ENCODE data around the gene ZNF438. TPM values are rescaled to one million over a fixed set of nuclear protein-coding genes. Genes with fewer than 3 reads are reported as not detected.

Gene ZNF438
- total RNA-seq, 1 donor from 2014 or later, result 1.3 TPM

DNA sequence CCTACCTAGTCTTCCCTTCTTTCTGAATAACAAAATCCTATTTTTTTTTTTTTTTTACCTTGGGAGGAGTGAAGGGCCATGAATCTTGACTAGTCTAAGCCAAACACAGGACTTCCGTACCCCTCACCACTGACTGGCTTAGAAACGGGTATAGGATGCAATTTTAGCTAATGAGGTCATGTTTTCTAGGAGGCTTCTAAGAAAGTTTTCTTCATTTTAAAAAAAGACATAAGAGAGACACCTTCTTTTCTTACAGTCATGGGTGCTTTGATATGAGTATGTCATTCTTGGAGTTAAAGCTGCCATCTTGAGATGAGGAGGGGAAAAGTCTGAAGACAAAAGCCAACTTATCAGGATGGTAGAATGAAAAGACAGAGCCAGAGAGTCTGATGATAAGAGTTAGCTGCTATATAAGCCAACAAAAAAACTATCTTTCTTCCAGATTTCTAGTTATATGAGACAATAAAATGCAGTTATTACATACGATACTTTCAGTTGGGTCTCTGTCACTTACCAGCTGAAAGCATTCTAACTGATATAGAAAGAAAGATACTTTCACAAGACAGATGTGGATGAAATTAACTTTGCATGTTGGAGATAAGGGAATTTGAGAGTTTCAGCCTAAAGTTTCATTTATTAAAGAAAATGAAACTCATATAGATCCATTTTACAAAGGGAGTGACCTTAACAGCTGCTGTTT, 34.0 kb downstream of the ZNF438 start:
- Histone ChIP-seq H3K4me3 (no peak overlapping the region), H4K20me1 (ENCODE audit: low read depth) (no peaks in the 10 kb centered on the region), H3K27me3 (no peaks in the 10 kb centered on the region), H3K9ac (no peak overlapping the region), H3K36me3 (peaks cover 7% of the 10 kb centered on the region), H2AFZ (replicated peaks) (no peak overlapping the region), H3K79me2 (ENCODE audit: low read depth) (no peaks in the 10 kb centered on the region), H3F3A (ENCODE audit: low read depth) (no peaks in the 10 kb centered on the region), H3K4me2 (no peak overlapping the region), H3K9me3 (ENCODE audit: low read depth) (peaks cover 9% of the 10 kb centered on the region), H3K27ac (no peak overlapping the region), H3K4me1 (no peaks in the 10 kb centered on the region)
- peaks cover 24% of the 10 kb centered on the region for H3K9me3 Mint-ChIP-seq
- no peak overlapping the region for H3K4me3 Mint-ChIP-seq
- no peaks in the 10 kb centered on the region for H3K4me1 Mint-ChIP-seq
- no peaks in the 10 kb centered on the region for H3K27me3 Mint-ChIP-seq (ENCODE audit: insufficient read depth, low read depth)
- TF ChIP-seq EZH2phosphoT487 (IDR thresholded peaks at IDR 0.05), result no peak
- TF ChIP-seq, protein P1, sequence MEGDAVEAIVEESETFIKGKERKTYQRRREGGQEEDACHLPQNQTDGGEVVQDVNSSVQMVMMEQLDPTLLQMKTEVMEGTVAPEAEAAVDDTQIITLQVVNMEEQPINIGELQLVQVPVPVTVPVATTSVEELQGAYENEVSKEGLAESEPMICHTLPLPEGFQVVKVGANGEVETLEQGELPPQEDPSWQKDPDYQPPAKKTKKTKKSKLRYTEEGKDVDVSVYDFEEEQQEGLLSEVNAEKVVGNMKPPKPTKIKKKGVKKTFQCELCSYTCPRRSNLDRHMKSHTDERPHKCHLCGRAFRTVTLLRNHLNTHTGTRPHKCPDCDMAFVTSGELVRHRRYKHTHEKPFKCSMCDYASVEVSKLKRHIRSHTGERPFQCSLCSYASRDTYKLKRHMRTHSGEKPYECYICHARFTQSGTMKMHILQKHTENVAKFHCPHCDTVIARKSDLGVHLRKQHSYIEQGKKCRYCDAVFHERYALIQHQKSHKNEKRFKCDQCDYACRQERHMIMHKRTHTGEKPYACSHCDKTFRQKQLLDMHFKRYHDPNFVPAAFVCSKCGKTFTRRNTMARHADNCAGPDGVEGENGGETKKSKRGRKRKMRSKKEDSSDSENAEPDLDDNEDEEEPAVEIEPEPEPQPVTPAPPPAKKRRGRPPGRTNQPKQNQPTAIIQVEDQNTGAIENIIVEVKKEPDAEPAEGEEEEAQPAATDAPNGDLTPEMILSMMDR (IDR thresholded peaks at IDR 0.05), result no peak
- no peak for TF ChIP-seq EZH2 (IDR thresholded peaks at IDR 0.05)
- DNase-seq (ENCODE audit: low spot score), result no peak
- peaks cover 5% of the 10 kb centered on the region for H3K36me3 Mint-ChIP-seq
- H3K27ac Mint-ChIP-seq, result no peak overlapping the region

DNA sequence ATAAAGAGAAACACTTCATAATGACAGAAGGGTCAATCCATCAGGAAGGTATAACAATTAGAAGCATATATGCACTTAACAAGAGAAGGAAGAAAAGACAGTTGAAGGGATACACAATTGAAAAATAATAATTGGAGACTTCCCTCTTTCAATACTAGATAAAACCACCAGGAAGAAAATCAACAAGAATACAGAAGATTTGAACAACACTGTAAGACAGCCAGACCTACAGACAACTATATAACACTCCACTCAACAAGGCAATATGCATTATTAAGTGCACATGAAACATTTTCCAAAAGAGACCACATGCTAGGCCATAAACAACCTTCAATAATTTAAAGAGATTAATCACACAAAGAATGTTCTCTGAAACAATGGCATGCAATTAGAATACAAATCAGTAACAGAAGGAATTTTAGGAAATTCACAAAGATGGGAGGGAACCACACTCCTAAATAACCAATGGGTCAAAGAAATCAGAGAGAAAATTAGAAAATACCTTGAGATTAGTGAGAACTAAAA, 35.1 kb downstream of the ZNF438 start:
- TF ChIP-seq EZH2 (IDR thresholded peaks at IDR 0.05) (no peak), EZH2phosphoT487 (IDR thresholded peaks at IDR 0.05) (no peak)
- TF ChIP-seq, protein P1 (IDR thresholded peaks at IDR 0.05), result no peak
- H2AFZ ChIP-seq (replicated peaks), result no peak overlapping the region
- peaks cover 6% of the 10 kb centered on the region for H3K36me3 Mint-ChIP-seq
- H3K4me3 Mint-ChIP-seq, result no peak overlapping the region
- no peaks in the 10 kb centered on the region for H3F3A ChIP-seq (ENCODE audit: low read depth)
- peaks cover 25% of the 10 kb centered on the region for H3K9me3 Mint-ChIP-seq
- H3K4me1 Mint-ChIP-seq, result no peaks in the 10 kb centered on the region
- peaks cover 9% of the 10 kb centered on the region for H3K9me3 ChIP-seq (ENCODE audit: low read depth)
- no peak overlapping the region for H3K27ac Mint-ChIP-seq
- H3K4me2 ChIP-seq, result no peak overlapping the region
- H3K4me3 ChIP-seq, result no peak overlapping the region
- no peak for DNase-seq (ENCODE audit: low spot score)
- no peaks in the 10 kb centered on the region for H3K4me1 ChIP-seq
- no peaks in the 10 kb centered on the region for H3K79me2 ChIP-seq (ENCODE audit: low read depth)
- no peak overlapping the region for H3K27ac ChIP-seq
- no peak overlapping the region for H3K9ac ChIP-seq
- no peaks in the 10 kb centered on the region for H3K27me3 Mint-ChIP-seq (ENCODE audit: insufficient read depth, low read depth)
- H3K36me3 ChIP-seq, result peaks cover 7% of the 10 kb centered on the region
- no peaks in the 10 kb centered on the region for H3K27me3 ChIP-seq
- H4K20me1 ChIP-seq (ENCODE audit: low read depth), result no peaks in the 10 kb centered on the region

DNA sequence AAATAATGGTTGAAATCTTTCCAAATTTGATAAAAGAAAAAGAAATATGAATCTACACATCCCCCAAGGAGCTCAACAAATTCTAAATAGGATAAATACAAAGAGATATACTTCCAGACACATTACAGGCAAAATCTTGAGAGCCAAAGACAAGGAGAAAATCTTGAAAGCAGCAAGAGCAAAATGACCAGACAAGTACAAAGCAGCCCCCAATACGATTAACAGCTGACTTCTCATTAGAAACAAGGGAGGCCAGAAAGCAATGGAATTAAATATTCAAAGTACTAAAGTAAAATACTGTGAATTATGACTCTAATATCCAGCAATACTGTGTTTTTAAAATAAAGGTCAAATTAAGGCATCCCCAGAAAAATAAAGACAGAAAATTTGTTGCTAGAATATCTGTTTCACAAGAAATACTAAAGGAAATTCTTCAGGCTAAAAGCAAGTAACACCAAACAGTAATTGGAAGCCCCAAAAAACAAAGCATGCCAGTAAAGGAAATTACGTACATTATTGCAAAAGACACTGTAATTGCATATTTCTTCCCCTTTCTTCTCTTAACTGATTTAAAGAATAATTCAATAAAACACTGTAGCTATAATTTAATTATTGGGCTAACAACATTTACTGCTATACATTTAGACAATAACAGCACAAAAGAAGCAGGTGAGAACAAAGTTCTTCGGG, 36.4 kb downstream of the ZNF438 start:
- H3K79me2 ChIP-seq (ENCODE audit: low read depth), result no peaks in the 10 kb centered on the region
- H3K4me3 ChIP-seq, result no peak overlapping the region
- no peaks in the 10 kb centered on the region for H3K27me3 ChIP-seq
- no peak overlapping the region for H3K4me3 Mint-ChIP-seq
- TF ChIP-seq, protein P1 (IDR thresholded peaks at IDR 0.05), result no peak
- peaks cover 7% of the 10 kb centered on the region for H3K36me3 ChIP-seq
- no peak overlapping the region for H3K27ac Mint-ChIP-seq
- H4K20me1 ChIP-seq (ENCODE audit: low read depth), result no peaks in the 10 kb centered on the region
- no peak overlapping the region for H3K27ac ChIP-seq
- no peaks in the 10 kb centered on the region for H3F3A ChIP-seq (ENCODE audit: low read depth)
- no peak for DNase-seq (ENCODE audit: low spot score)
- no peak overlapping the region for H3K9ac ChIP-seq
- H3K4me1 Mint-ChIP-seq, result no peaks in the 10 kb centered on the region
- no peak overlapping the region for H3K4me2 ChIP-seq
- peaks cover 25% of the 10 kb centered on the region for H3K9me3 Mint-ChIP-seq
- H3K9me3 ChIP-seq (ENCODE audit: low read depth), result peaks cover 9% of the 10 kb centered on the region
- no peak overlapping the region for H2AFZ ChIP-seq (replicated peaks)
- no peaks in the 10 kb centered on the region for H3K4me1 ChIP-seq
- peaks cover 6% of the 10 kb centered on the region for H3K36me3 Mint-ChIP-seq
- no peaks in the 10 kb centered on the region for H3K27me3 Mint-ChIP-seq (ENCODE audit: insufficient read depth, low read depth)

All from neural progenitor cell (in vitro differentiated cells).